Measurements from ENCODE around the gene SLC31A1.

DNA sequence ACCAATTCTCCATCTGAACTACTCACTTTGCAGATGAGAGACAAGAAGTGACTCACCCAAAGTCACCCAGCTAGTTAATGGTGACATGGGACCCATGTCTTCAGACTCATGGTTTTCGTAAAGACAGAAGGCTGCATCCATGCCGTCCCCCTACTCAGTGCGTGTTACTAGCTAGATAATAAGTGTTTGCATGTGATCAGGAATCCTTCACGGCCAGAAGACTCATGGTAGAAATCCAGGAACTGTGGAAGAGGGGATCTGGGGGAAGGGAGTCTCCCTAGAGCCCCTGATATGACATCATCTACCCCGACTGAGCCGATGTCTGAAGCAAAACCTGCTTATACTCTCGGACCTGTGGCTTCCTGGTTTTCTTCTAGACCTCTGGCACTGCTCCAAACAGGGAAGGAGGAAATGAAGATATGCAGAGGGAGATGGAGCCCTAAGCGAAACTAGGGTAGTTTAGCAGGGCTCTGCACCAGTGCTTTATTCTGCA lies 78.5 kb downstream of the SLC31A1 start:
- TF ChIP-seq CTCF (IDR thresholded peaks at IDR 0.05) (no peak), POLR2A (IDR thresholded peaks at IDR 0.05; ENCODE audit: low read depth) (no peak), EP300 (IDR thresholded peaks at IDR 0.05) (no peak)

All from esophagus muscularis mucosa (tissue), 4 donors.